Measurements from ENCODE around the gene MRPL10. TPM values are rescaled to one million over a fixed set of nuclear protein-coding genes. Genes with fewer than 3 reads are reported as not detected.

The MRPL10 gene
- 15.8 and 25.0 TPM in 2 replicates for total RNA-seq

GRCh38 chr17:47831003-47831933, at the start of gene MRPL10, which contains the start of gene LRRC46:
TSS of gene MRPL10 (minus strand) at chr17:47831541. CDS start at chr17:47831511, 30 bp downstream.
TSS of gene LRRC46 (plus strand) at chr17:47831670. CDS start at chr17:47831990, 320 bp downstream.

GRCh38 chr17:47850692-47851573, 19.6 kb upstream of the MRPL10 start, which contains the start of gene SP6:
TSS of gene SP6 (minus strand) at chr17:47851163. CDS start at chr17:47848429, 2,734 bp downstream.

GRCh38 chr17:47840742-47841487, 9.6 kb upstream of the MRPL10 start, which contains the start of gene SCRN2:
TSS of gene SCRN2 (minus strand) at chr17:47841273. CDS start at chr17:47840843, 430 bp downstream.

GRCh38 chr17:47821424-47822391, 9.6 kb downstream of the MRPL10 start, which contains the start of gene OSBPL7:
TSS of gene OSBPL7 (minus strand) at chr17:47821794. CDS start at chr17:47820278, 1,516 bp downstream.

Other genes with a start within 250 kb of the MRPL10 start
- 331 and 395 TPM in 2 replicates for gene KPNB1, start 181.6 kb downstream of the MRPL10 start, total RNA-seq
- gene TBKBP1, start 137.4 kb downstream of the MRPL10 start, total RNA-seq, result 9.1 and 13.8 TPM in 2 replicates
- gene TBX21, start 98.3 kb downstream of the MRPL10 start, total RNA-seq, result not detected in 2 replicates
- gene OSBPL7, start 9.7 kb downstream of the MRPL10 start, total RNA-seq, result 5.8 and 11.1 TPM in 2 replicates
- under 0.01 and 0.15 TPM in 2 replicates for gene LRRC46, start 129 bp upstream of the MRPL10 start, total RNA-seq
- gene SCRN2, start 9.7 kb upstream of the MRPL10 start, total RNA-seq, result 51.6 and 69.1 TPM in 2 replicates
- 0.65 and 1.2 TPM in 2 replicates for gene SP6, start 19.6 kb upstream of the MRPL10 start, total RNA-seq
- 0.30 and 1.9 TPM in 2 replicates for gene SP2, start 64.7 kb upstream of the MRPL10 start, total RNA-seq
- 21.1 and 45.6 TPM in 2 replicates for gene PNPO, start 110.0 kb upstream of the MRPL10 start, total RNA-seq
- gene PRR15L, start 126.3 kb upstream of the MRPL10 start, total RNA-seq, result not detected in 2 replicates
- gene CDK5RAP3, start 139.6 kb upstream of the MRPL10 start, total RNA-seq, result 45.1 and 75.8 TPM in 2 replicates
- 9.3 and 11.7 TPM in 2 replicates for gene COPZ2, start 206.3 kb upstream of the MRPL10 start, total RNA-seq
- gene NFE2L1, start 216.8 kb upstream of the MRPL10 start, total RNA-seq, result 55.5 and 88.0 TPM in 2 replicates

Data from epithelial cell of umbilical artery (primary cell).